Measurements from ENCODE around the gene SDK1. TPM values are rescaled to one million over a fixed set of nuclear protein-coding genes. Genes with fewer than 3 reads are reported as not detected.

Gene SDK1
- total RNA-seq, 1 donor = 0.27 TPM

- H3K4me3 ChIP-seq (ENCODE audit: low read depth, low read length) = no peak overlapping the region
- TF ChIP-seq CTCF (IDR thresholded peaks at IDR 0.05; ENCODE audit: insufficient read depth, low read length) = no peak
- no peak for DNase-seq (ENCODE audit: low read depth)
These were observed 878.0 kb downstream of the SDK1 start for GRCh38 chr7:4178916-4179687.

GRCh38 chr7:4179688-4180380, 878.8 kb downstream of the SDK1 start:
- no peak for DNase-seq (ENCODE audit: low read depth)
- no peak for TF ChIP-seq CTCF (IDR thresholded peaks at IDR 0.05; ENCODE audit: insufficient read depth, low read length)
- no peak overlapping the region for H3K4me3 ChIP-seq (ENCODE audit: low read depth, low read length)

GRCh38 chr7:4181446-4181845, 880.4 kb downstream of the SDK1 start:
- DNase-seq (ENCODE audit: low read depth) = no peak
- no peak for TF ChIP-seq CTCF (IDR thresholded peaks at IDR 0.05; ENCODE audit: insufficient read depth, low read length)

GRCh38 chr7:4182605-4183300, 881.7 kb downstream of the SDK1 start:
- no peak overlapping the region for H3K4me3 ChIP-seq (ENCODE audit: low read depth, low read length)
- no peak for TF ChIP-seq CTCF (IDR thresholded peaks at IDR 0.05; ENCODE audit: insufficient read depth, low read length)
- DNase-seq (ENCODE audit: low read depth) = no peak

More at GRCh38 chr7:4181446-4181845, 880.4 kb downstream of the SDK1 start:
- no peak overlapping the region for H3K4me3 ChIP-seq (ENCODE audit: low read depth, low read length)

GRCh38 chr7:4184653-4185052, 883.6 kb downstream of the SDK1 start:
- no peak for DNase-seq (ENCODE audit: low read depth)
- no peak for TF ChIP-seq CTCF (IDR thresholded peaks at IDR 0.05; ENCODE audit: insufficient read depth, low read length)
- H3K4me3 ChIP-seq (ENCODE audit: low read depth, low read length) = no peak overlapping the region

GRCh38 chr7:4185136-4185535, 884.1 kb downstream of the SDK1 start:
- H3K4me3 ChIP-seq (ENCODE audit: low read depth, low read length) = no peak overlapping the region
- TF ChIP-seq CTCF (IDR thresholded peaks at IDR 0.05; ENCODE audit: insufficient read depth, low read length) = no peak
- DNase-seq (ENCODE audit: low read depth) = no peak

Measured in fibroblast of the aortic adventitia (primary cell).